Keratinocyte (primary cell): ENCODE results near the gene FRMD3. TPM values are rescaled to one million over a fixed set of nuclear protein-coding genes. Genes with fewer than 3 reads are reported as not detected.
"Not testable (repeated sequence)": the region's sequence is repeated elsewhere in the genome, so short reads cannot be mapped to it uniquely, and the experiment has no call there.

Source experiments
- DNase-seq: peaks from one replicate; pipeline ENCODE4 v3.0.0-alpha.2; 2011; ENCODE audit warnings: low read depth, missing footprints, low spot score
- FAIRE-seq: peaks from 2 replicates; lab custom pipeline; 2011; peaks lifted over from hg19 to GRCh38; lab: Jason Lieb, UNC
- H2AFZ ChIP-seq: 2 replicates; pipeline ENCODE4 v1.6.0; 2012; ENCODE audit warnings: low read length, control low read depth, inconsistent platforms; ENCODE audit not compliant: control insufficient read depth
- H3K27ac ChIP-seq: 2 replicates; pipeline ENCODE4 v1.5.1; 2011; ENCODE audit warnings: low read length; ENCODE audit not compliant: control insufficient read depth, insufficient read depth
- H3K27me3 ChIP-seq: 3 replicates; pipeline ENCODE4 v1.6.0; 2011; ENCODE audit warnings: low read length; ENCODE audit not compliant: control insufficient read depth, insufficient read depth; ENCODE audit errors: extremely low read depth
- H3K36me3 ChIP-seq, 2 experiments: 2 replicates in 1 of 2; 3 replicates in 1 of 2; pipeline ENCODE4 v1.5.1; 2011; ENCODE audit warnings: low read length in 2 of 2, mild to moderate bottlenecking in 1 of 2; ENCODE audit not compliant: control insufficient read depth in 2 of 2, insufficient read depth in 2 of 2; ENCODE audit errors: extremely low read depth in 1 of 2
- H3K4me1 ChIP-seq: 3 replicates; pipeline ENCODE4 v1.5.1; 2011; ENCODE audit warnings: low read length; ENCODE audit not compliant: control insufficient read depth, insufficient read depth; ENCODE audit errors: extremely low read depth
- H3K4me2 ChIP-seq: 3 replicates; pipeline ENCODE4 v1.6.0; 2011; ENCODE audit warnings: low read depth, low read length; ENCODE audit not compliant: control insufficient read depth, insufficient read depth; ENCODE audit errors: extremely low read depth
- H3K4me3 ChIP-seq, 3 experiments: fragments of 200-600 bp in 1 of 3; sonication (generic) in 1 of 3; 2 replicates in 2 of 3; 3 replicates in 1 of 3; pipeline ENCODE4 v1.5.1; 2011 to 2016; ENCODE audit warnings: low read length in 3 of 3, mild to moderate bottlenecking in 3 of 3, control low read depth in 2 of 3, inconsistent platforms in 1 of 3, low read depth in 1 of 3, mixed read lengths in 1 of 3, mixed run types in 1 of 3, moderate library complexity in 1 of 3; ENCODE audit not compliant: control insufficient read depth in 2 of 3, insufficient read depth in 2 of 3; ENCODE audit errors: extremely low read depth in 1 of 3
- H3K79me2 ChIP-seq: 2 replicates; pipeline ENCODE4 v1.6.0; 2012; ENCODE audit warnings: low read length; ENCODE audit not compliant: control insufficient read depth, insufficient read depth
- H3K9ac ChIP-seq: 3 replicates; pipeline ENCODE4 v1.6.0; 2011; ENCODE audit warnings: low read length; ENCODE audit not compliant: control insufficient read depth, insufficient read depth; ENCODE audit errors: extremely low read depth
- H3K9me1 ChIP-seq: 3 replicates; pipeline ENCODE4 v1.6.0; 2011; ENCODE audit warnings: low read length; ENCODE audit not compliant: control insufficient read depth, insufficient read depth; ENCODE audit errors: extremely low read depth
- H3K9me3 ChIP-seq: 2 replicates; pipeline ENCODE4 v1.5.1; 2012; ENCODE audit warnings: low read depth, low read length; ENCODE audit not compliant: control insufficient read depth
- H4K20me1 ChIP-seq: 3 replicates; pipeline ENCODE4 v1.6.0; 2011; ENCODE audit warnings: low read length; ENCODE audit not compliant: control insufficient read depth, insufficient read depth; ENCODE audit errors: extremely low read depth
- CTCF ChIP-seq, 3 experiments: IDR thresholded peaks in 1 of 3; conservative IDR thresholded peaks in 1 of 3; optimal IDR thresholded peaks in 1 of 3; 2 replicates in 2 of 3; 3 replicates in 1 of 3; pipeline versions ENCODE3 to v1.5.1; 2011; ENCODE audit warnings: low read length in 3 of 3, mild to moderate bottlenecking in 3 of 3, moderate library complexity in 2 of 3, control low read depth in 1 of 3, inconsistent platforms in 1 of 3; ENCODE audit not compliant: insufficient read depth in 2 of 3; ENCODE audit errors: extremely low read depth in 1 of 3
- EZH2 ChIP-seq: IDR thresholded peaks from one replicate; pipeline ENCODE4 v1.6.1; 2012; ENCODE audit warnings: inconsistent platforms, mild to moderate bottlenecking, low read length, moderate library complexity
- dilution Hi-C: fragments of 300-500 bp; cut with MboI; formaldehyde crosslinking; loops from one replicate; pipeline ENCODE4 v1.7.0; 2020; ENCODE audit warnings: low sequenced_read_pairs; ENCODE audit not compliant: extremely low pct_ligation_motif_present
- polyA plus RNA-seq, 5 experiments: library from polyadenylated mRNA; depleted of rRNA in 3 of 5; stranded (reverse) in 3 of 5; stranded (forward) in 1 of 5; unstranded in 1 of 5; fragments of >200 nt; gene quantifications; 1 replicate in 1 of 5; 2 replicates in 3 of 5; 3 replicates in 1 of 5; pipeline versions ENCODE4 v1.2.1 to v1.2.3, GENCODE V29; 2011 to 2012; ENCODE audit warnings: missing spikeins in 2 of 5, low read depth in 1 of 5, low replicate concordance in 1 of 5

Gene FRMD3
- polyA plus RNA-seq, 1 donor (not counting 4 experiments of a cell fraction or from before 2014, with no cell fraction given) = 0.21 TPM

GRCh38 chr9:83359039-83359438, 179.2 kb downstream of the FRMD3 start:
- no peaks in the 10 kb centered on the region for H3K36me3 ChIP-seq
- no peak for FAIRE-seq
- TF ChIP-seq EZH2 (no peak), CTCF (optimal IDR thresholded peaks at IDR 0.05 in 1 of 3, IDR thresholded peaks at IDR 0.05 in 1 of 3, conservative IDR thresholded peaks at IDR 0.05 in 1 of 3; ENCODE audit: extremely low read depth in 1 of 3, insufficient read depth in 2 of 3, low read length in 3 of 3) (no peak)

GRCh38 chr9:83358493-83358892, 179.7 kb downstream of the FRMD3 start:
- H3K27ac ChIP-seq, H4K20me1 ChIP-seq, H3K79me2 ChIP-seq, H3K36me3 ChIP-seq, FAIRE-seq, H3K4me1 ChIP-seq, H3K9me1 ChIP-seq, DNase-seq, dilution Hi-C loops, H2AFZ ChIP-seq, H3K9me3 ChIP-seq, H3K4me3 ChIP-seq, H3K4me2 ChIP-seq, H3K27me3 ChIP-seq, H3K9ac ChIP-seq: not testable (repeated sequence)

More at GRCh38 chr9:83359039-83359438, 179.2 kb downstream of the FRMD3 start:
- H3K9ac ChIP-seq = no peak overlapping the region
- H4K20me1 ChIP-seq = no peaks in the 10 kb centered on the region
- H3K9me1 ChIP-seq = no peaks in the 10 kb centered on the region
- H3K4me1 ChIP-seq = no peaks in the 10 kb centered on the region
- dilution Hi-C loops = no loop called here
- H2AFZ ChIP-seq = no peak overlapping the region
- no peaks in the 10 kb centered on the region for H3K27me3 ChIP-seq
- no peak for DNase-seq
- H3K27ac ChIP-seq = no peak overlapping the region
- H3K4me3 ChIP-seq = no peak overlapping the region
- H3K9me3 ChIP-seq = no peaks in the 10 kb centered on the region
- H3K79me2 ChIP-seq = no peaks in the 10 kb centered on the region
- H3K4me2 ChIP-seq = no peak overlapping the region

- no peak for FAIRE-seq
- Histone ChIP-seq H3K27ac (no peak overlapping the region), H2AFZ (no peak overlapping the region), H3K4me2 (no peak overlapping the region), H3K9me1 (no peaks in the 10 kb centered on the region), H3K9ac (no peak overlapping the region), H3K27me3 (no peaks in the 10 kb centered on the region), H3K4me3 (no peak overlapping the region), H3K9me3 (no peaks in the 10 kb centered on the region), H3K4me1 (no peaks in the 10 kb centered on the region), H3K36me3 (no peaks in the 10 kb centered on the region), H4K20me1 (no peaks in the 10 kb centered on the region), H3K79me2 (no peaks in the 10 kb centered on the region)
- TF ChIP-seq CTCF (optimal IDR thresholded peaks at IDR 0.05 in 1 of 3, IDR thresholded peaks at IDR 0.05 in 1 of 3, conservative IDR thresholded peaks at IDR 0.05 in 1 of 3; ENCODE audit: extremely low read depth in 1 of 3, insufficient read depth in 2 of 3, low read length in 3 of 3) (no peak), EZH2 (no peak)
- dilution Hi-C loops = no loop called here
- no peak for DNase-seq
These were observed 182.5 kb downstream of the FRMD3 start for GRCh38 chr9:83355729-83356151.
